ES-I3 (cell line): ENCODE results near the gene XRCC2.
"Not testable (repeated sequence)": the region's sequence is repeated elsewhere in the genome, so short reads cannot be mapped to it uniquely, and the experiment has no call there.

ENCODE experiments used
- H3K36me3 ChIP-seq: 2 replicates; pipeline ENCODE4 v1.6.1; 2013; ENCODE audit warnings: mild to moderate bottlenecking, low read length, control low read depth, moderate library complexity; ENCODE audit not compliant: insufficient read depth
- H3K4me1 ChIP-seq: 2 replicates; pipeline ENCODE4 v1.6.1; 2013; ENCODE audit warnings: mild to moderate bottlenecking, control low read depth, low read length; ENCODE audit not compliant: insufficient read depth
- H3K9ac ChIP-seq: 2 replicates; pipeline ENCODE4 v1.6.1; 2013; ENCODE audit warnings: low read depth, mild to moderate bottlenecking, low read length, moderate library complexity
- H3K9me3 ChIP-seq: 2 replicates; pipeline ENCODE4 v1.6.1; 2013; ENCODE audit warnings: mild to moderate bottlenecking, low read length, moderate library complexity; ENCODE audit not compliant: control insufficient read depth, insufficient read depth

The XRCC2 gene

DNA sequence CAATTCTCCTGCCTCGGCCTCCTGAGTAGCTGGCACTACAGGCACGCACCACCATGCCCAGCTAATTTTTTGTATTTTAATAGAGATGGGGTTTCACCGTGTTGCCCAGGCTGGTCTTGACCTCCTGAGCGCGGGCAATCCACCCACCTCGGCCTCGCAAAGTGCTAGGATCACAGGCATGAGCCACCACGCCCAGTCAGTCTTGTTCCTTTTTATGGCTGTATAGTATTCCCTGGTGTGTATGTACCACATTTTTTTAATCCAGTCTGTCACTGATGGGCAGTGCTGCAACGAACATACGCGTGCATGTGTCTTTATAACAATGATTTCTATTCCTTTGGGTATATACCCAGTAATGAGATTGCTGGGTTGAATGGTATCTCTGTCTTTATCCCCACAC, 29.4 kb downstream of the XRCC2 start:
- not testable (repeated sequence) for H3K9ac ChIP-seq, H3K4me1 ChIP-seq, H3K9me3 ChIP-seq
- peaks cover 15% of the 10 kb centered on the region for H3K36me3 ChIP-seq

DNA sequence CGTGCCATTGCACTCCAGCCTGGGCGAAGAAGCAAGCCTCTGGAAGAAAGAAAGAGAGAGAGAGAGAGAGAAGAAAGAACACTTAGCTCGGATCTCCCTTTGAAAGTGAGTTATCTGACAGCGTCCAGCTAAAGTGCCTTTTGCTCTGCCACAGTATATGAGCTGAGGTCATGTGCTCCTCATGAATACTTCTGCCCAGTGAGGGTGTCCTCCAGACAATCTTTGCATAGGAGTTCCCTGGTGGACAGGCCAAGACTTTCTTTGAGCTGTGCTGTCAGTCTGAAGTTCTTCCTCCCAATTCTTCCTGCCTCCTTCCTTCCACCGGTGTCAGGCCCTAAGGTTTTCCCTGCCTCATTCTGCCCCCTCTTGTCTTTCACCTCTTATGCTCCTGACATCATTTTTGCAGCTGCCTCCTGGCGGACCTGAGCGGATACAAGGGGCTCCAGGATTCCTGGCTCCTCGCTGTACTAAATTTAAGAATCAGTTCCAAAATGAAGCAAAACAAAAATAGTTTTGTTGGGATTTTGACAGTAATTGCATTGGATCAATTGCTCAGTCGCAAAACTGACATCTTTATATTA, 31.9 kb downstream of the XRCC2 start:
- no peaks in the 10 kb centered on the region for H3K4me1 ChIP-seq
- peaks cover 15% of the 10 kb centered on the region for H3K36me3 ChIP-seq
- no peaks in the 10 kb centered on the region for H3K9me3 ChIP-seq
- no peak overlapping the region for H3K9ac ChIP-seq

GRCh38 chr7:152641384-152641783, 34.6 kb downstream of the XRCC2 start:
- Histone ChIP-seq H3K9me3 (no peaks in the 10 kb centered on the region), H3K9ac (no peak overlapping the region), H3K36me3 (no peaks in the 10 kb centered on the region), H3K4me1 (no peaks in the 10 kb centered on the region)

- Histone ChIP-seq H3K9me3 (no peaks in the 10 kb centered on the region), H3K4me1 (no peaks in the 10 kb centered on the region), H3K9ac (no peak overlapping the region), H3K36me3 (no peaks in the 10 kb centered on the region)
These were observed 35.1 kb downstream of the XRCC2 start for GRCh38 chr7:152640829-152641228.

GRCh38 chr7:152637920-152638580, 37.9 kb downstream of the XRCC2 start:
- no peaks in the 10 kb centered on the region for H3K9me3 ChIP-seq
- no peaks in the 10 kb centered on the region for H3K4me1 ChIP-seq
- no peak overlapping the region for H3K9ac ChIP-seq
- no peaks in the 10 kb centered on the region for H3K36me3 ChIP-seq

DNA sequence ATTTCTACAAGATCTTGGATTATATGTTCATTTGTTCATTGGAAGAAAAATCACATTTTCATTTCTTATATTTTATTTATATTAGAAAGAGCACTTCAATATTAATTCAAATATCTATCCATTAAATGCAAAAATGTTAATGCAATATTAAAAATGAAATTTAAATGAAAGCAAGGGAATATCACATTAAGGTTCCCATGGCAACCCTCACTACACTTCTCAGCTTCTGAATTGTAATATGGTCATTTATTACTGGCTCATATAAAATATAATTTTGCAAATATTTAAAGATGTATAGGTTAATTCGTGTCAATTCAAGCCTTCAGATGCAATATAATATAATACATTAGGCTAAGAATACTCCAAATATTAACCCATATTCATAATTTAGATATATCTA, 38.8 kb downstream of the XRCC2 start:
- Histone ChIP-seq H3K4me1 (no peaks in the 10 kb centered on the region), H3K9ac (no peak overlapping the region), H3K36me3 (no peaks in the 10 kb centered on the region), H3K9me3 (no peaks in the 10 kb centered on the region)

- Histone ChIP-seq H3K36me3 (no peaks in the 10 kb centered on the region), H3K9ac (no peak overlapping the region), H3K9me3 (no peaks in the 10 kb centered on the region), H3K4me1 (no peaks in the 10 kb centered on the region)
These were observed 39.5 kb downstream of the XRCC2 start for GRCh38 chr7:152636441-152636840.

DNA sequence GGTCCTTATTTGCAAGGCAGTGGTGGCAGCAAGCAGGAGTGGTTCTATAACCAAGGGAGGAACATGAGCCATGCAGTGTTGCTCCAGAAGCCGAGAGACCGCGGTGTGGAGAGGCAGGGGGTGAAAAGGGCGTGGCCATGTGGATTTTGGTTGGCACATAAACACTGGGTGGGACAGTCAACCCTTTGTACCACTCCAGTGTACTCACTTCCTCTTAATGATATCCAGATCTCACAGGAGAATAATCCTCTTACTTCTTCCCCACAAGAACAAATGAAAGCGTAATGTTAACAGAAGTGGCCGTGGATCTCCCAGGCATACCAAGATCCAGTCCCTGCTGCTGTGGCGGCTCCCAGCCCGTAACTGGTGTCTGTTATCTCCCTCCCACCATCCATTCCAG, 42.4 kb downstream of the XRCC2 start:
- Histone ChIP-seq H3K4me1 (no peaks in the 10 kb centered on the region), H3K9me3 (no peaks in the 10 kb centered on the region), H3K9ac (no peak overlapping the region), H3K36me3 (no peaks in the 10 kb centered on the region)

- Histone ChIP-seq H3K36me3 (no peaks in the 10 kb centered on the region), H3K9ac (no peak overlapping the region), H3K4me1 (no peaks in the 10 kb centered on the region), H3K9me3 (no peaks in the 10 kb centered on the region)
These were observed 42.9 kb downstream of the XRCC2 start for GRCh38 chr7:152633072-152633471.

DNA sequence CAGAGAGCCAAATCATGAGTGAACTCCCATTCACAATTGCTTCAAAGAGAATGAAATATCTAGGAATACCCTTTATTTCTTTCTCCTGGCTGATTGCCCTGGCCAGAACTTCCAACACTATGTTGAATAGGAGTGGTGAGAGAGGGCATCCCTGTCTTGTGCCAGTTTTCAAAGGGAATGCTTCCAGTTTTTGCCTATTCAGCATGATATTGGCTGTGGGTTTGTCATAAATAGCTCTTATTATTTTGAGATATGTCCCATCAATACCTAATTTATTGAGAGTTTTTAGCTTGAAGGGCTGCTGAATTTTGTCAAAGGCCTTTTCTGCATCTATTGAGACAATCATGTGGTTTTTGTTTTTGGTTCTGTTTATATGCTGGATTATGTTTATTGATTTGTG, 47.2 kb downstream of the XRCC2 start:
- not testable (repeated sequence) for H3K36me3 ChIP-seq, H3K4me1 ChIP-seq, H3K9me3 ChIP-seq, H3K9ac ChIP-seq

DNA sequence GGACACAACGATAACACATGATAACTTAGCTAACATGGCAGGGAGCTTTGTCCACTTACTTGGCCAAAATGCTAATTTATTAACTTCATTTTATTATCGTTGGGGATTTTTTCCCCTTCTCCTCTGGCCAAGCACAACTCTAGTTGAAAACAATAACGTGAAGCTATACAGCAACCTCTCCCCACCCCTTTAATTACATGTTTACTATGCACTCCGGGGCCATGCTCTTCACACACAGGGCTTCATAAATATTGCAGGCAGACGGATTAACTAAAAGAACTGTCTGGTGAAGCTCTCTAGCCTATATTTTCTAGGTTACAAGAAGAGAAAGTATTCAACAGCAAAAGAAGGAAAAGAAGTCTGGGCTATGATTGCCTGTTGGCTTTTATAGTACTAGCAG, 51.7 kb downstream of the XRCC2 start:
- Histone ChIP-seq H3K9me3 (no peaks in the 10 kb centered on the region), H3K36me3 (no peaks in the 10 kb centered on the region), H3K4me1 (no peaks in the 10 kb centered on the region), H3K9ac (no peak overlapping the region)

- H3K36me3 ChIP-seq, result no peaks in the 10 kb centered on the region
- no peaks in the 10 kb centered on the region for H3K9me3 ChIP-seq
- no peak overlapping the region for H3K9ac ChIP-seq
- H3K4me1 ChIP-seq, result no peaks in the 10 kb centered on the region
These were observed 54.5 kb downstream of the XRCC2 start for GRCh38 chr7:152621426-152621825.

GRCh38 chr7:152619027-152619739, 56.8 kb downstream of the XRCC2 start:
- H3K36me3 ChIP-seq, result no peaks in the 10 kb centered on the region
- no peaks in the 10 kb centered on the region for H3K9me3 ChIP-seq
- no peak overlapping the region for H3K9ac ChIP-seq
- H3K4me1 ChIP-seq, result 0 out of 2 replicates have a peak, but pooled peaks cover 4% of the 10 kb centered on the region

- H3K4me1 ChIP-seq, result 0 out of 2 replicates have a peak, but pooled peaks cover 4% of the 10 kb centered on the region
- H3K9me3 ChIP-seq, result no peaks in the 10 kb centered on the region
- no peaks in the 10 kb centered on the region for H3K36me3 ChIP-seq
- no peak overlapping the region for H3K9ac ChIP-seq
These were observed 57.5 kb downstream of the XRCC2 start for GRCh38 chr7:152618427-152618826.

GRCh38 chr7:152617056-152617455, 58.9 kb downstream of the XRCC2 start:
- Histone ChIP-seq H3K9ac (no peak overlapping the region), H3K9me3 (no peaks in the 10 kb centered on the region), H3K36me3 (no peaks in the 10 kb centered on the region), H3K4me1 (0 out of 2 replicates have a peak, but pooled peaks cover 4% of the 10 kb centered on the region)
